ENCODE results near the gene MIPOL1.
"Not testable (repeated sequence)": the region's sequence is repeated elsewhere in the genome, so short reads cannot be mapped to it uniquely, and the experiment has no call there.

- not testable (repeated sequence) for TF ChIP-seq CTCF (conservative IDR thresholded peaks at IDR 0.05; ENCODE audit: low read depth in 2 of 2); REST (IDR thresholded peaks at IDR 0.05; ENCODE audit: unreplicated experiment); POLR2AphosphoS5 (IDR thresholded peaks at IDR 0.05; ENCODE audit: low read depth); EZH2 (IDR thresholded peaks at IDR 0.05; ENCODE audit: low read depth, unreplicated experiment); CREB1 (CRISPR knock-in tag; IDR thresholded peaks at IDR 0.05; ENCODE audit: low read depth); NANOG (IDR thresholded peaks at IDR 0.05; ENCODE audit: borderline replicate concordance); JUNB (IDR thresholded peaks at IDR 0.05; ENCODE audit: unreplicated experiment)
Observed at GRCh38 chr14:37295262-37295661, 97.5 kb downstream of the MIPOL1 start.

All from GM23338 (cell line).